DOHH2 (cell line): ENCODE results near the gene ZFP3.

ENCODE experiments used
- H3F3A ChIP-seq: fragments of 200-600 bp; sonication (generic), shearing (Covaris generic); 2 replicates; pipeline ENCODE4 v1.6.0; 2016; ENCODE audit warnings: antibody characterized with exemption, mild to moderate bottlenecking; ENCODE audit not compliant: control insufficient read depth, insufficient read depth
- H3K27ac ChIP-seq: fragments of 200-600 bp; sonication (generic); 2 replicates; pipeline ENCODE4 v1.5.1; 2014; ENCODE audit warnings: low read depth, mild to moderate bottlenecking, low read length, moderate library complexity
- H3K27me3 ChIP-seq: fragments of 200-600 bp; sonication (generic); 2 replicates; pipeline ENCODE4 v1.6.1; 2014; ENCODE audit warnings: mild to moderate bottlenecking, low read length, mixed read lengths; ENCODE audit not compliant: control insufficient read depth
- H3K36me3 ChIP-seq: fragments of 200-600 bp; sonication (generic); 2 replicates; pipeline ENCODE4 v1.6.1; 2014; ENCODE audit warnings: mild to moderate bottlenecking, low read length, moderate library complexity, mixed read lengths; ENCODE audit not compliant: control insufficient read depth
- H3K4me1 ChIP-seq: fragments of 200-600 bp; sonication (generic); 2 replicates; pipeline ENCODE4 v1.6.1; 2014; ENCODE audit warnings: mild to moderate bottlenecking, low read length, mixed read lengths; ENCODE audit not compliant: control insufficient read depth
- H3K4me2 ChIP-seq: fragments of 200-600 bp; sonication (generic); 2 replicates; pipeline ENCODE4 v1.6.0; 2014; ENCODE audit warnings: mild to moderate bottlenecking, low read length, moderate library complexity
- H3K4me3 ChIP-seq: fragments of 200-600 bp; sonication (generic); 2 replicates; pipeline ENCODE4 v1.5.1; 2014; ENCODE audit warnings: mild to moderate bottlenecking, low read length, mixed read lengths
- H3K79me2 ChIP-seq: fragments of 200-600 bp; sonication (generic); 2 replicates; pipeline ENCODE4 v1.6.1; 2014; ENCODE audit warnings: mild to moderate bottlenecking, low read length, mixed read lengths; ENCODE audit not compliant: control insufficient read depth
- H3K9me2 ChIP-seq: fragments of 200-600 bp; sonication (generic); replicated peaks from 2 replicates; pipeline ENCODE4 v1.6.1; 2014; ENCODE audit warnings: mild to moderate bottlenecking, low read length, mixed read lengths; ENCODE audit not compliant: control insufficient read depth
- H3K9me3 ChIP-seq: fragments of 200-600 bp; sonication (generic); 2 replicates; pipeline ENCODE4 v1.6.1; 2014; ENCODE audit warnings: antibody characterized with exemption, low read length, mixed read lengths; ENCODE audit not compliant: control insufficient read depth, insufficient read depth
- H4K20me1 ChIP-seq: fragments of 200-600 bp; sonication (generic); 2 replicates; pipeline ENCODE4 v1.6.0; 2014; ENCODE audit warnings: low read depth, mild to moderate bottlenecking, antibody characterized with exemption, low read length, moderate library complexity; ENCODE audit not compliant: control insufficient read depth, insufficient read depth
- EZH2phosphoT487 ChIP-seq: fragments of 200-600 bp; sonication (generic); IDR thresholded peaks from 2 replicates; pipeline ENCODE4 v1.6.1; 2017; ENCODE audit warnings: borderline replicate concordance, mild to moderate bottlenecking, antibody characterized with exemption, low read length, moderate library complexity, mixed read lengths
- TF ChIP-seq, protein P1 (sequence below): fragments of 200-600 bp; sonication (generic); IDR thresholded peaks from one replicate; pipeline ENCODE4 v1.5.1; 2014; ENCODE audit warnings: antibody characterized with exemption, mild to moderate bottlenecking, low read depth, low read length; ENCODE audit not compliant: poor library complexity, severe bottlenecking

The ZFP3 gene

DNA sequence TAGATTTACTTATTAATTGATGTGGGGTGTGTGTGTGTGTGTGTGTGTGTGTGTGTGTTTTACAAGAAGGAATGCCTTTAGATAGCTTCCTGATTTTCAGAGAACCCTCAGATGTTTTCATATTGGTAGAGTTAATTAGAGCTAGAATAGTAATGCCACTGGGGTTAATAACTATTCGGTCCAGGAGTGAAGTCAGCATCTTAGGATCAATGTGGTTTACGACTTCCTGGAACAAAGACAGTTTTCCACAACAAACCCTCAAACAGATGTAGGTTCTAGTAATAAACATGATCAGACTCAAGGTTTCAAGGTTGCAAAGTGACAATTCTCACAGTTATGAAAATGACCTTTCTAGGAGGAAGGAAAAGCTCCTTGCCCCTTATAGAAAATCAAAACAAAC lies 30.8 kb upstream of the ZFP3 start:
- H3K27ac ChIP-seq: peak overlapping the region; percentile 1; the same call in 1 of the 2 replicates
- no peaks in the 10 kb centered on the region for H3K27me3 ChIP-seq
- TF ChIP-seq, protein P1, sequence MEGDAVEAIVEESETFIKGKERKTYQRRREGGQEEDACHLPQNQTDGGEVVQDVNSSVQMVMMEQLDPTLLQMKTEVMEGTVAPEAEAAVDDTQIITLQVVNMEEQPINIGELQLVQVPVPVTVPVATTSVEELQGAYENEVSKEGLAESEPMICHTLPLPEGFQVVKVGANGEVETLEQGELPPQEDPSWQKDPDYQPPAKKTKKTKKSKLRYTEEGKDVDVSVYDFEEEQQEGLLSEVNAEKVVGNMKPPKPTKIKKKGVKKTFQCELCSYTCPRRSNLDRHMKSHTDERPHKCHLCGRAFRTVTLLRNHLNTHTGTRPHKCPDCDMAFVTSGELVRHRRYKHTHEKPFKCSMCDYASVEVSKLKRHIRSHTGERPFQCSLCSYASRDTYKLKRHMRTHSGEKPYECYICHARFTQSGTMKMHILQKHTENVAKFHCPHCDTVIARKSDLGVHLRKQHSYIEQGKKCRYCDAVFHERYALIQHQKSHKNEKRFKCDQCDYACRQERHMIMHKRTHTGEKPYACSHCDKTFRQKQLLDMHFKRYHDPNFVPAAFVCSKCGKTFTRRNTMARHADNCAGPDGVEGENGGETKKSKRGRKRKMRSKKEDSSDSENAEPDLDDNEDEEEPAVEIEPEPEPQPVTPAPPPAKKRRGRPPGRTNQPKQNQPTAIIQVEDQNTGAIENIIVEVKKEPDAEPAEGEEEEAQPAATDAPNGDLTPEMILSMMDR: no peak
- no peak for TF ChIP-seq EZH2phosphoT487

DNA sequence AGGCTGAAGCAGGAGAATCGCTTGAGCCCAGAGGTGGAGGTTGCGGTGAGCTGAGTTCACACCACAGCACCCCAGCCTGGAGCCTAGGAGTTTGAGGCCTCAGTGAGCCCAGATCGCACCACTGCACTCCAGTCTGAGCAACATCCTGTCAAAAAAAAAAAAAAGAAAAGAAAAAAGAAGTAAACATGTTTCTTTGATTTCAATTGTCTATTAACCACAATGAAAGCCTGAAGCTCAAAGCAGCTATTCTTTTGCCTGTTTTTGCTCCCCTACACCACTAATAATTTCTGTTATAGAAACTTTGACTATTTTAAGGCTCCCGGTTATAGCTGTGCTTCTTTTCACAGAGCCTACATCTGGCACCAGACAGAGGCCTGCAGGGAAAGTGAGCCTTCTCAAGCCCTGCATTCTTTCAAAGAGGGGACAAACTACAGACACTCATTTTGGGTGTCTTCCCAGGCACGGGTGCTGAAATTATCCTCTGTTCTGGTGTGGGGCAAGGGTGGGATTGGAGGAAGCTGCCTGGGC lies 28.9 kb upstream of the ZFP3 start:
- Histone ChIP-seq H4K20me1 (no peaks in the 10 kb centered on the region), H3K36me3 (no peaks in the 10 kb centered on the region), H3K9me2 (no peaks in the 10 kb centered on the region), H3K9me3 (no peaks in the 10 kb centered on the region), H3K27ac (peak overlapping the region; percentile 94), H3K79me2 (no peaks in the 10 kb centered on the region), H3K4me1 (peaks cover 42% of the 10 kb centered on the region), H3F3A (peaks cover 6% of the 10 kb centered on the region), H3K27me3 (no peaks in the 10 kb centered on the region), H3K4me3 (peak overlapping the region; percentile 21), H3K4me2 (peak overlapping the region; percentile 47)
- TF ChIP-seq, protein P1: no peak

More for the DNA sequence above, 30.8 kb upstream of the ZFP3 start:
- Histone ChIP-seq H3K9me2 (no peaks in the 10 kb centered on the region), H3K9me3 (no peaks in the 10 kb centered on the region), H3K36me3 (no peaks in the 10 kb centered on the region), H3K4me3 (no peak overlapping the region), H4K20me1 (no peaks in the 10 kb centered on the region), H3K79me2 (no peaks in the 10 kb centered on the region), H3K4me2 (peak overlapping the region; percentile 13; the same call in 1 of the 2 replicates), H3K4me1 (peaks cover 36% of the 10 kb centered on the region), H3F3A (peaks cover 6% of the 10 kb centered on the region)

DNA sequence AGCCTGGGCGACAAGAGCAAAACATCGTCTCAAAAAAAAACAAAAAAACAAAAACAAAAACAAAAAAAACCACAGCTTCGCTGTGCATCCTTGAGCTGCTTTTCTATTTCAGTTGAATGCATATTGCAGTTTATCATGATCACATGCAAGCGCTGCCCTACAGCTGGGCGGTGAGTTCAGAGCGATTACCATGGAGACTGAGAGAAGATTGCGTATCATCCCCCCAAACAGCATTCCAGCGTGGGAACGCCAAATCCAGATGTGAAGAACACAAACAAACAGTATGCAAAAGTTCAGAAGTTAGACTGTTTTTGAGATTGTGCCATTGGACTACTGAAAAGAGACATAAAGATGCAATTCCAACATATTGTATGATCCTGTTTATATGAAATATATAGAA lies 28.0 kb upstream of the ZFP3 start:
- Histone ChIP-seq H3K4me2 (peak overlapping the region; percentile 47; the same call in 1 of the 2 replicates), H3K4me1 (peaks cover 42% of the 10 kb centered on the region), H3K4me3 (no peak overlapping the region), H3K36me3 (no peaks in the 10 kb centered on the region), H3K9me3 (no peaks in the 10 kb centered on the region), H3F3A (peaks cover 6% of the 10 kb centered on the region), H4K20me1 (no peaks in the 10 kb centered on the region), H3K27me3 (no peaks in the 10 kb centered on the region), H3K79me2 (no peaks in the 10 kb centered on the region), H3K9me2 (no peaks in the 10 kb centered on the region), H3K27ac (peak overlapping the region; percentile 94)
- TF ChIP-seq EZH2phosphoT487: no peak
- TF ChIP-seq, protein P1: no peak
